K562 (cell line): ENCODE results near the gene FAIM. TPM values are rescaled to one million over a fixed set of nuclear protein-coding genes. Genes with fewer than 3 reads are reported as not detected.

Experiments
- ARID1B ChIP-seq: fragments of 450-650 bp; IDR thresholded peaks from 2 replicates; pipeline ENCODE4 v1.6.1; 2016; ENCODE audit warnings: antibody characterized with exemption, mild to moderate bottlenecking, inconsistent platforms
- CBX3 ChIP-seq, 2 experiments: IDR thresholded peaks; 1 replicate in 1 of 2; 2 replicates in 1 of 2; pipeline ENCODE4 v1.6.1; 2012; ENCODE audit warnings: inconsistent platforms in 2 of 2, low read length in 2 of 2, borderline replicate concordance in 1 of 2, control low read depth in 1 of 2
- CSDE1 ChIP-seq, 2 experiments: fragments of 450-650 bp; IDR thresholded peaks; 2 replicates each; pipeline ENCODE4 v1.6.1; 2016; ENCODE audit warnings: mild to moderate bottlenecking in 1 of 2
- MAFF ChIP-seq: IDR thresholded peaks from 2 replicates; pipeline ENCODE4 v1.6.1; 2012; ENCODE audit warnings: low read length, improper control_type of control experiment
- MYNN ChIP-seq, 2 experiments: sonication (generic); formaldehyde crosslinking in 1 of 2; IDR thresholded peaks; 2 replicates each; pipeline versions ENCODE4 v1.5.0 to v1.6.1; 2016 to 2020; ENCODE audit warnings: antibody characterized with exemption in 1 of 2, missing genetic modification reagents in 1 of 2
- NCOA2 ChIP-seq, 2 experiments: fragments of 450-650 bp; IDR thresholded peaks; 2 replicates each; pipeline ENCODE4 v1.6.1; 2018; ENCODE audit warnings: mild to moderate bottlenecking in 2 of 2, moderate library complexity in 1 of 2; ENCODE audit not compliant: partially characterized antibody in 2 of 2
- SAP30 ChIP-seq: fragments of 200-600 bp; sonication (generic); IDR thresholded peaks from 2 replicates; pipeline ENCODE4 v1.6.1; 2012; ENCODE audit warnings: borderline replicate concordance, low read depth, mild to moderate bottlenecking, moderate library complexity, low read length, control low read depth, inconsistent platforms; ENCODE audit not compliant: insufficient read depth, poor library complexity, severe bottlenecking
- SRSF7 ChIP-seq: fragments of 200-400 bp; formaldehyde crosslinking; optimal IDR thresholded peaks from 2 replicates; pipeline ENCODE3; 2017; ENCODE audit warnings: mild to moderate bottlenecking, low read depth, low read length
- TCF3 ChIP-seq: sonication (generic); formaldehyde crosslinking; IDR thresholded peaks from 2 replicates; pipeline ENCODE4 v1.4.0; 2020; ENCODE audit warnings: mild to moderate bottlenecking, missing genetic modification reagents
- TCF7L2 ChIP-seq: fragments of 150-350 bp; IDR thresholded peaks from 2 replicates; pipeline ENCODE4 v1.6.1; 2016; ENCODE audit warnings: low read depth, mild to moderate bottlenecking, low read length, moderate library complexity
- YY1 ChIP-seq, 3 experiments: IDR thresholded peaks; 2 replicates each; pipeline ENCODE4 v1.6.1; 2011; ENCODE audit warnings: low read length in 2 of 3, mild to moderate bottlenecking in 2 of 3, moderate library complexity in 2 of 3, borderline replicate concordance in 1 of 3, control low read depth in 1 of 3, low read depth in 1 of 3; ENCODE audit not compliant: insufficient read depth in 3 of 3, insufficient replicate concordance in 2 of 3, control insufficient read depth in 1 of 3, insufficient read length in 1 of 3; ENCODE audit errors: extremely low read depth in 1 of 3
- polyA plus RNA-seq, 8 experiments: library from polyadenylated mRNA; depleted of rRNA in 4 of 8; stranded (reverse) in 5 of 8; unstranded in 3 of 8; fragments of >200 nt; fragmentation: Nextera tagmentation in 2 of 8; fragmentation: Illumina TruSeq in 1 of 8; extraction: Ambion mirVana in 2 of 8; extraction: Trizol in 1 of 8; gene quantifications; 2 replicates each; pipeline versions ENCODE4 v1.2.1 to v1.2.3, GENCODE V29; 2011 to 2014; ENCODE audit warnings: inconsistent platforms in 1 of 8, missing spikeins in 1 of 8
- total RNA-seq, 7 experiments: library from RNA; depleted of rRNA in 6 of 7; stranded (reverse); fragments of >200 nt in 6 of 7; fragmentation: Illumina TruSeq in 2 of 7; extraction: Trizol in 2 of 7; gene quantifications; 2 replicates each; pipeline versions ENCODE4 v1.2.1 to v1.2.3, GENCODE V29; 2011 to 2021; ENCODE audit warnings: low replicate concordance in 1 of 7
- TF ChIP-seq, protein P1 (sequence below): fragments of 450-650 bp; IDR thresholded peaks from 2 replicates; pipeline ENCODE4 v1.6.1; 2016; ENCODE audit warnings: low read depth
- TF ChIP-seq, protein P2 (sequence below): fragments of 250-450 bp; sonication (Bioruptor Pico); IDR thresholded peaks from 2 replicates; pipeline ENCODE4 v1.8.0; 2021; ENCODE audit warnings: moderate library complexity, mild to moderate bottlenecking, inconsistent platforms
- TF ChIP-seq, protein P3 (sequence below): fragments of 450-650 bp; IDR thresholded peaks from 2 replicates; pipeline ENCODE4 v1.6.1; 2016; ENCODE audit warnings: borderline replicate concordance

Gene FAIM
- total and polyA plus RNA-seq, 9 of the 15 experiments (the other 6 are each of a cell fraction or from before 2014, with no cell fraction given), result 2.5 to 7.9 (median 6.6) TPM

DNA sequence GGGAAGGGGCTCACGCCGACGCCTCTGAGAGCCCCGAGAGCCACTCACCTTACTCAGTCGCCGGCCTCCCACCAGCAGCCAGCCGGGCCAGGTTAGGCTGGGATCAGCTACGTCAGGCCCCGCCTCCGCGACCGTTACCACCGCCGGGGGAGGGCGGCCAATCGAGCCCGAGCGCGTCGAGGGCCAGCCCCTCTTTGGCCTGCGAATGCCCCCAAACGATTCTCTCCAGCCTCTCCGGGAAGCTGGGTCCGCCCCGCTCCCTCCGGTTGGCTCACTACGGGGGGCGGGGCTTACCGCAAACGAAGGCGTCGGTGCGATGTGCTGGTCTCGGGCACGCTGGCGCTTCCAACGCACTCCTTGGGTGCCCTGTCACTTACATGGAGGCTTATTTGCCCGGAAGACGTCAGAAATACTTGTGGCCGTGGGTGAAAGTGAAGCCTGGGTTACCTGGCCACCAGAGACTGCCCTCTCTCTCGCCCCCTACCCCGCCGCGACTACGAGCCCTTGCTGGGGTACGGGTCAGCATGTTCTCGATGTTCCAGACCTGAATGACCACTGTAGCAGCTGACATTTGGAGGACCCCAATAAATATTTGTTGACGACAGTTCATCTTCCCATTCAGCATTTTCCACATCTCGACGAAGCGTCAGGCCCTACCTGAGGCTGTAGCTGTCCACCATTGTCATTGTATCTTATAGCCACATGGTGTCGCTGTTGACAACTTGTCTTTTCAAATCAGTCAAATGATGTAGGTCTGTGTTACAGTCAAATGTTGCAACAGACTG lies 14.2 kb upstream of the FAIM start, which contains the start of gene CEP70 (continued):
- TF ChIP-seq, protein P1, sequence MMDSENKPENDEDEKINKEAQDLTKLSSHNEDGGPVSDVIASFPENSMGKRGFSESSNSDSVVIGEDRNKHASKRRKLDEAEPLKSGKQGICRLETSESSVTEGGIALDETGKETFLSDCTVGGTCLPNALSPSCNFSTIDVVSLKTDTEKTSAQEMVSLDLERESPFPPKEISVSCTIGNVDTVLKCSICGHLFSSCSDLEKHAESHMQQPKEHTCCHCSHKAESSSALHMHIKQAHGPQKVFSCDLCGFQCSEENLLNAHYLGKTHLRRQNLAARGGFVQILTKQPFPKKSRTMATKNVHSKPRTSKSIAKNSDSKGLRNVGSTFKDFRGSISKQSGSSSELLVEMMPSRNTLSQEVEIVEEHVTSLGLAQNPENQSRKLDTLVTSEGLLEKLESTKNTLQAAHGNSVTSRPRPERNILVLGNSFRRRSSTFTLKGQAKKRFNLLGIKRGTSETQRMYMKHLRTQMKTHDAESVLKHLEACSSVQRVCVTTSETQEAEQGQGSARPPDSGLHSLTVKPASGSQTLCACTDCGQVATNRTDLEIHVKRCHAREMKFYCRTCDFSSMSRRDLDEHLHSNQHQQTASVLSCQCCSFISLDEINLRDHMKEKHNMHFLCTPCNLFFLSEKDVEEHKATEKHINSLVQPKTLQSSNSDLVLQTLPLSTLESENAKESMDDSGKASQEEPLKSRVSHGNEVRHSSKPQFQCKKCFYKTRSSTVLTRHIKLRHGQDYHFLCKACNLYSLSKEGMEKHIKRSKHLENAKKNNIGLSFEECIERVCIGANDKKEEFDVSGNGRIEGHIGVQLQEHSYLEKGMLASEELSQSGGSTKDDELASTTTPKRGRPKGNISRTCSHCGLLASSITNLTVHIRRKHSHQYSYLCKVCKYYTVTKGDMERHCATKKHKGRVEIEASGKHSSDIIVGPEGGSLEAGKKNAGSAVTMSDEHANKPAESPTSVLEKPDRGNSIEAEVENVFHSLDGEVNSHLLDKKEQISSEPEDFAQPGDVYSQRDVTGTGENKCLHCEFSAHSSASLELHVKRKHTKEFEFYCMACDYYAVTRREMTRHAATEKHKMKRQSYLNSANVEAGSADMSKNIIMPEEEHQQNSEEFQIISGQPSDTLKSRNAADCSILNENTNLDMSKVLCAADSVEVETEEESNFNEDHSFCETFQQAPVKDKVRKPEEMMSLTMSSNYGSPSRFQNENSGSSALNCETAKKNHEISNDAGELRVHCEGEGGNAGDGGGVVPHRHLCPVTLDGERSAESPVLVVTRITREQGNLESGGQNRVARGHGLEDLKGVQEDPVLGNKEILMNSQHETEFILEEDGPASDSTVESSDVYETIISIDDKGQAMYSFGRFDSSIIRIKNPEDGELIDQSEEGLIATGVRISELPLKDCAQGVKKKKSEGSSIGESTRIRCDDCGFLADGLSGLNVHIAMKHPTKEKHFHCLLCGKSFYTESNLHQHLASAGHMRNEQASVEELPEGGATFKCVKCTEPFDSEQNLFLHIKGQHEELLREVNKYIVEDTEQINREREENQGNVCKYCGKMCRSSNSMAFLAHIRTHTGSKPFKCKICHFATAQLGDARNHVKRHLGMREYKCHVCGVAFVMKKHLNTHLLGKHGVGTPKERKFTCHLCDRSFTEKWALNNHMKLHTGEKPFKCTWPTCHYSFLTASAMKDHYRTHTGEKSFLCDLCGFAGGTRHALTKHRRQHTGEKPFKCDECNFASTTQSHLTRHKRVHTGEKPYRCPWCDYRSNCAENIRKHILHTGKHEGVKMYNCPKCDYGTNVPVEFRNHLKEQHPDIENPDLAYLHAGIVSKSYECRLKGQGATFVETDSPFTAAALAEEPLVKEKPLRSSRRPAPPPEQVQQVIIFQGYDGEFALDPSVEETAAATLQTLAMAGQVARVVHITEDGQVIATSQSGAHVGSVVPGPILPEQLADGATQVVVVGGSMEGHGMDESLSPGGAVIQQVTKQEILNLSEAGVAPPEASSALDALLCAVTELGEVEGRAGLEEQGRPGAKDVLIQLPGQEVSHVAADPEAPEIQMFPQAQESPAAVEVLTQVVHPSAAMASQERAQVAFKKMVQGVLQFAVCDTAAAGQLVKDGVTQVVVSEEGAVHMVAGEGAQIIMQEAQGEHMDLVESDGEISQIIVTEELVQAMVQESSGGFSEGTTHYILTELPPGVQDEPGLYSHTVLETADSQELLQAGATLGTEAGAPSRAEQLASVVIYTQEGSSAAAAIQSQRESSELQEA, result no peak
- TF ChIP-seq MYNN (IDR thresholded peaks at IDR 0.05), result no peak
- no peak for TF ChIP-seq MYNN (CRISPR knock-in tag; IDR thresholded peaks at IDR 0.05)
- peak in 2 of 3 experiments; percentile 67 to 68 for TF ChIP-seq YY1 (IDR thresholded peaks at IDR 0.05; ENCODE audit: borderline replicate concordance in 1 of 3, control insufficient read depth in 1 of 3, extremely low read depth in 1 of 3, insufficient read depth in 3 of 3, insufficient read length in 1 of 3, insufficient replicate concordance in 2 of 3, low read depth in 1 of 3, low read length in 2 of 3)
- TF ChIP-seq NCOA2 (IDR thresholded peaks at IDR 0.05; ENCODE audit: partially characterized antibody in 2 of 2), result no peak
- TF ChIP-seq SAP30, result peak; percentile 64
- no peak for TF ChIP-seq CSDE1 (IDR thresholded peaks at IDR 0.05)
- no peak for TF ChIP-seq TCF3 (CRISPR knock-in tag)
- peak in 1 of 2 experiments; percentile 53; a peak in 2 of 3 replicates for TF ChIP-seq CBX3 (IDR thresholded peaks at IDR 0.05; ENCODE audit: borderline replicate concordance in 1 of 2, low read length in 2 of 2)
- TF ChIP-seq, protein P2, sequence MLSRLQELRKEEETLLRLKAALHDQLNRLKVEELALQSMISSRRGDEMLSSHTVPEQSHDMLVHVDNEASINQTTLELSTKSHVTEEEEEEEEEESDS (CRISPR knock-in tag), result no peak
- TF ChIP-seq TCF7L2, result no peak
- TF ChIP-seq MAFF, result no peak
- no peak for TF ChIP-seq SRSF7
- TF ChIP-seq, protein P3, sequence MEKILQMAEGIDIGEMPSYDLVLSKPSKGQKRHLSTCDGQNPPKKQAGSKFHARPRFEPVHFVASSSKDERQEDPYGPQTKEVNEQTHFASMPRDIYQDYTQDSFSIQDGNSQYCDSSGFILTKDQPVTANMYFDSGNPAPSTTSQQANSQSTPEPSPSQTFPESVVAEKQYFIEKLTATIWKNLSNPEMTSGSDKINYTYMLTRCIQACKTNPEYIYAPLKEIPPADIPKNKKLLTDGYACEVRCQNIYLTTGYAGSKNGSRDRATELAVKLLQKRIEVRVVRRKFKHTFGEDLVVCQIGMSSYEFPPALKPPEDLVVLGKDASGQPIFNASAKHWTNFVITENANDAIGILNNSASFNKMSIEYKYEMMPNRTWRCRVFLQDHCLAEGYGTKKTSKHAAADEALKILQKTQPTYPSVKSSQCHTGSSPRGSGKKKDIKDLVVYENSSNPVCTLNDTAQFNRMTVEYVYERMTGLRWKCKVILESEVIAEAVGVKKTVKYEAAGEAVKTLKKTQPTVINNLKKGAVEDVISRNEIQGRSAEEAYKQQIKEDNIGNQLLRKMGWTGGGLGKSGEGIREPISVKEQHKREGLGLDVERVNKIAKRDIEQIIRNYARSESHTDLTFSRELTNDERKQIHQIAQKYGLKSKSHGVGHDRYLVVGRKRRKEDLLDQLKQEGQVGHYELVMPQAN, result peak; percentile 66; the same call in 1 of the 2 replicates
- TF ChIP-seq ARID1B, result 0 out of 2 replicates have a peak, but pooled peaks have one; percentile 26
